GM10847 (cell line): ENCODE data around the gene TRIM25.

Experiments used
- POLR2A ChIP-seq: IDR thresholded peaks from 2 replicates; pipeline ENCODE4 v1.6.1; 2011; ENCODE audit not compliant: insufficient read length; ENCODE audit errors: extremely low read depth

TRIM25 gene

GRCh38 chr17:56890390-56890789, 23.5 kb downstream of the TRIM25 start:
- TF ChIP-seq POLR2A: no peak

GRCh38 chr17:56887552-56888467, 26.0 kb downstream of the TRIM25 start:
- no peak for TF ChIP-seq POLR2A

GRCh38 chr17:56887105-56887504, 26.7 kb downstream of the TRIM25 start:
- TF ChIP-seq POLR2A: no peak

- no peak for TF ChIP-seq POLR2A
These were observed 27.5 kb downstream of the TRIM25 start for GRCh38 chr17:56886288-56886731.

- TF ChIP-seq POLR2A: no peak
These were observed 28.6 kb downstream of the TRIM25 start for GRCh38 chr17:56885312-56885657.

GRCh38 chr17:56884483-56885311, 29.2 kb downstream of the TRIM25 start:
- no peak for TF ChIP-seq POLR2A

- TF ChIP-seq POLR2A: no peak
These were observed 30.2 kb downstream of the TRIM25 start for GRCh38 chr17:56883616-56884015.

- no peak for TF ChIP-seq POLR2A
These were observed 32.1 kb downstream of the TRIM25 start for GRCh38 chr17:56881685-56882295.

- no peak for TF ChIP-seq POLR2A
These were observed 33.3 kb downstream of the TRIM25 start for GRCh38 chr17:56880571-56880970.

GRCh38 chr17:56880133-56880532, 33.7 kb downstream of the TRIM25 start:
- TF ChIP-seq POLR2A: no peak

- no peak for TF ChIP-seq POLR2A
These were observed 34.6 kb downstream of the TRIM25 start for GRCh38 chr17:56879280-56879679.

GRCh38 chr17:56876766-56877179, 37.1 kb downstream of the TRIM25 start:
- no peak for TF ChIP-seq POLR2A

GRCh38 chr17:56870081-56870651, 43.7 kb downstream of the TRIM25 start:
- no peak for TF ChIP-seq POLR2A

GRCh38 chr17:56868716-56869115, 45.1 kb downstream of the TRIM25 start:
- TF ChIP-seq POLR2A: no peak

- no peak for TF ChIP-seq POLR2A
These were observed 45.9 kb downstream of the TRIM25 start for GRCh38 chr17:56867948-56868376.
